VCaP (cell line): Measurements from ENCODE around the gene PLN.

Source experiments
- H3K27ac ChIP-seq: fragments of 450-650 bp; 2 replicates; pipeline ENCODE4 v1.5.1; 2017
- CTCF ChIP-seq: fragments of 450-650 bp; conservative IDR thresholded peaks from 2 replicates; pipeline ENCODE4 v1.5.1; 2017; ENCODE audit warnings: mild to moderate bottlenecking, moderate library complexity

Gene PLN

GRCh38 chr6:118567974-118568373 lies 19.9 kb downstream of the PLN start:
- no peak overlapping the region for H3K27ac ChIP-seq
- TF ChIP-seq CTCF = no peak

DNA sequence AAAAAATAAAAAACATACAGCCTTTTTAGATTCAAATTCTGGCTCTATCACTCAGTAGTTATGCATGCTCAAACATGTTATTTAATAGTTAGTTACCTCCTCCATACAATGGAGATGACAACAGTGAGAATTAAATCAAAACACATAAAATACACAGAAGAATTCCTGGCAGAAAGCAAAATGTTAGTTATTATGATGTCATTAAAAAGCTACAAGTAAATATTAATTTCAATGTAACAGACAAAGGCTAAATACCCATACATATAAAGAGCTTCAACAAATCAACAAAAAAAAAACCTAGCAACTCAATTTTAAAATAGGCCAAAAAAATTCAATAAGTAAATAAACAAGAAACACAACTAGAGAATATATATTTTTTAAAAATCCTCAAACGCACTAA lies 21.4 kb downstream of the PLN start:
- no peak for TF ChIP-seq CTCF
- H3K27ac ChIP-seq = no peak overlapping the region

DNA sequence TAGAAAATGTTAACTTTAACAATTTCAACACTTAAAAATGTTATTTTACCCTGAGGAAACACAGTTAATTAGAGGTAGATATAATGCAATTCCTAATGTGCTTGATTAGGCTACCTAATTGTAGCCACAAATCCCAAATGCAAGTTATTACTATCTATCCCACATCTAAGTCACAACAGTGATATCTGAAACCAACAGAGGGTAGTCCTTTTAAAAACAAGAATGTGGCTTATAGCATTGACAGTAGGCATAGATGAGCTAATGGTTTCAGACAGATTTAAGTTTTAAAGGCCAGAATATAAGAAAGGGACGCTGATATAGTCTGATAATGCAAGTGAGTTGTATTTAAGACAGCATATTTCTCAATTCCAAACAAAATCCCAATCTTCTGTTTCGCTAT lies 23.0 kb downstream of the PLN start:
- no peak overlapping the region for H3K27ac ChIP-seq
- no peak for TF ChIP-seq CTCF

GRCh38 chr6:118574051-118574865 lies 26.2 kb downstream of the PLN start:
- no peak for TF ChIP-seq CTCF
- H3K27ac ChIP-seq = no peak overlapping the region

DNA sequence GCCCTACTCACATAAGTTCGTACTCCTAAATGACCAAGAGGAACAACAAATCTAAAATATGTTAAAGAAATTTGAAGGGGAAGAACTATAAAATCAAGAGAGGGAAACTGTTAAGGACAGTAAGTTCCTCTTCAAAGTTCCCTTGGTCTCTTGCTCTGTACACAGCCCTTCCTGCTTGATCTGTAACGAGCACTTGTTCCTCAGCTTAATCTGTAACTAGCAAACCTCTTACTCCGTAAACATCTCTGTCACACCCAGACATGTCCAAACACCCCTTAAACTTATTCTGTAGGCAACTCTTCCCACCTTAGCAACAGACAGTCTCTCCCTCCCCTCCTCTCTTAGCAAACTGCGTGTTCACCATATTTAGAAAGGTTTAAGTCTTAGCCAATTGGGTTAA lies 29.9 kb downstream of the PLN start:
- TF ChIP-seq CTCF = no peak
- no peak overlapping the region for H3K27ac ChIP-seq

GRCh38 chr6:118578617-118579016 lies 30.5 kb downstream of the PLN start:
- no peak overlapping the region for H3K27ac ChIP-seq
- TF ChIP-seq CTCF = no peak

DNA sequence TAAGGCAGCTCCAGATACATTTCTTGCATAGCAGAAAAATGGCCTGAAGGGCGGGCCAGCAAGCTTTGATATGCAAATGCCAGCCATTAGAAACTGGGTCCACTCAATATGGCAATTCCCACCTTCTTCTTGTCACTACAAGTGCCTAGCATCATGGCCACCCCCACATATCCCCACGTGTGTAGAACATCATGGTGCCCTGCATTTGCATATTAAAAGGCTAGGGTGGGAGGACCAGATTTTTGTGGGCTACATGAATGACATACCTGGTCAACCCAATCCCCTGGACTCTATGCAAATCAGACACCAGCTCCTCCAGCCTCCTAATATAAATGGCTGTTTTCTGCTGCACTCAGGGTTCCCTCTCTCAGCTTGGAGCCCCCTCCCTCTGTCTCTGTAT lies 31.7 kb downstream of the PLN start:
- TF ChIP-seq CTCF = no peak
- H3K27ac ChIP-seq = no peak overlapping the region
